RPMI7951 (cell line): ENCODE data around the gene U2AF1. TPM values are rescaled to one million over a fixed set of nuclear protein-coding genes. Genes with fewer than 3 reads are reported as not detected.

Experiments
- total RNA-seq: library from RNA; depleted of rRNA; stranded (reverse); fragments of >200 nt; shearing (Covaris generic); gene quantifications from 2 replicates; pipeline ENCODE4 v1.2.3, GENCODE V29; 2014; rRNA removed

U2AF1 gene
- total RNA-seq, 1 experiment from 2014 or later: 18.5 TPM

Other genes with a start within 250 kb of the U2AF1 start
- 4.8 and 10.8 TPM in 2 replicates for gene WDR4, start 228.0 kb downstream of the U2AF1 start, total RNA-seq
- 23.1 and 27.4 TPM in 2 replicates for gene NDUFV3, start 214.3 kb downstream of the U2AF1 start, total RNA-seq
- not detected in 2 replicates for gene ERVH48-1, start 181.9 kb downstream of the U2AF1 start, total RNA-seq
- gene PKNOX1, start 133.0 kb downstream of the U2AF1 start, total RNA-seq: 13.7 and 16.8 TPM in 2 replicates
- gene CBS, start 31.7 kb downstream of the U2AF1 start, total RNA-seq: 9.1 and 11.8 TPM in 2 replicates
- gene CRYAA, start 61.4 kb upstream of the U2AF1 start, total RNA-seq: not detected in 2 replicates